Activated T-cell treated with anti-CD3 and anti-CD28 coated beads, Interleukin-2, amount 50 U/mL, for 72 hours (primary cell): Measurements from ENCODE around the gene SUZ12. TPM values are rescaled to one million over a fixed set of nuclear protein-coding genes. Genes with fewer than 3 reads are reported as not detected.
"Not testable (repeated sequence)": the region's sequence is repeated elsewhere in the genome, so short reads cannot be mapped to it uniquely, and the experiment has no call there.

Experiments used
- ATAC-seq, 2 donors: fragments of 150-1000 bp; cut with Tn5 transposase; replicated peaks in 1 of 2; 2 replicates each; pipeline ENCODE4 v1.10.0; 2021; ENCODE audit warnings: moderate library complexity in 2 of 2, mild to moderate bottlenecking in 1 of 2
- DNase-seq, 2 donors: peaks; one replicate each; pipeline ENCODE4 v3.0.0; 2021 to 2022; ENCODE audit warnings: mixed read lengths in 1 of 2
- H3K27ac Mint-ChIP-seq: one replicate; pipeline ENCODE4 v1.8.0; 2022; ENCODE audit warnings: mild to moderate bottlenecking, moderate library complexity, mixed read lengths
- H3K27me3 Mint-ChIP-seq: one replicate; pipeline ENCODE4 v1.8.0; 2022; ENCODE audit warnings: low read depth, mixed read lengths
- H3K36me3 Mint-ChIP-seq, 2 donors: one replicate each; pipeline ENCODE4 v1.8.0; 2022; ENCODE audit warnings: mixed read lengths in 2 of 2, mild to moderate bottlenecking in 1 of 2; ENCODE audit not compliant: insufficient read depth in 2 of 2
- H3K4me1 Mint-ChIP-seq: one replicate; pipeline ENCODE4 v1.8.0; 2022; ENCODE audit warnings: low read depth, mixed read lengths
- H3K4me3 Mint-ChIP-seq, 2 donors: one replicate each; pipeline ENCODE4 v1.8.0; 2022; ENCODE audit warnings: mild to moderate bottlenecking in 2 of 2, mixed read lengths in 2 of 2, moderate library complexity in 2 of 2
- H3K9me3 Mint-ChIP-seq, 2 donors: one replicate each; pipeline ENCODE4 v1.8.0; 2022; ENCODE audit warnings: mixed read lengths in 2 of 2
- total RNA-seq, 2 donors: library from RNA; stranded (reverse); gene quantifications; one replicate each; pipeline ENCODE4 v1.2.3, GENCODE V29; 2022

Gene SUZ12
- total RNA-seq, 2 donors from 2014 or later = 58.7 to 66.3 TPM

DNA sequence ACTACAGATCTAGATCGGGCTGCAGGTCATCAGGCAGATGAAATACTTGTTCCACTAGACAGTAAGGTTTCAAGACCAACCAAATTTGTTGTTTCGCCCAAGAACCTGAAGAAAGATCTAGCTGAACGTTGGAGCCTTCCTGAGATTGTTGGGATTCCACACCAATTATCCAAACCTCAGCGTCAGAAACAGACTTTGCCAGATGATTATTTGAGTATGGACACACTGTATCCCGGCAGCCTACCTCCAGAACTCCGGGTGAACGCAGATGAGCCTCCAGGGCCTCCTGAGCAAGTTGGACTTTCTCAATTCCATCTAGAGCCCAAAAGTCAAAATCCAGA, 84.8 kb downstream of the SUZ12 start:
- H3K27ac Mint-ChIP-seq = no peak overlapping the region
- ATAC-seq (no peak), DNase-seq (no peak)
- H3K9me3 Mint-ChIP-seq = no peaks in the 10 kb centered on the region
- peaks cover 0 to 3% of the 10 kb centered on the region in 2 donors for H3K36me3 Mint-ChIP-seq
- H3K4me3 Mint-ChIP-seq = no peak overlapping the region
- H3K27me3 Mint-ChIP-seq = no peaks in the 10 kb centered on the region
- H3K4me1 Mint-ChIP-seq = peaks cover 16% of the 10 kb centered on the region

DNA sequence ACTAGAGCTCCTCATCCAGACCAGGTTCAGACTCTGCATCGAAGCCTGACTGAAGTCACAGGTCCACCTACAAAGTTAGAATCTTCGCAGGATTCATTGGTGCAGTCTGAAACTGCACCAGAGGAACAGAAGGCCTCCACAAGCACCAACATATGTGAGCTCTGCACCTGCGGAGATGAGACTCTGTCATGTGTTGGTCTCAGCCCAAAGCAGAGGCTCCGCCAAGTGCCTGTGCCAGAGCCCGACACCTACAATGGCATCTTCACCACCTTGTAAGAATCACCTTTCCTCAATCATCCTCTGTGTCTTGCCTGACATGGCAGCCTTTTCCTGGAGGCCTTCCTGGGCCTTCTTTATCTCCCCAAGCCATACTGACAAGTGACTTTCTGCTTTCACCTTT, 85.7 kb downstream of the SUZ12 start:
- not testable (repeated sequence) for H3K9me3 Mint-ChIP-seq, H3K36me3 Mint-ChIP-seq, H3K4me3 Mint-ChIP-seq, H3K4me1 Mint-ChIP-seq, ATAC-seq, H3K27me3 Mint-ChIP-seq, DNase-seq, H3K27ac Mint-ChIP-seq

- ATAC-seq, H3K27ac Mint-ChIP-seq, H3K9me3 Mint-ChIP-seq, DNase-seq, H3K36me3 Mint-ChIP-seq, H3K4me1 Mint-ChIP-seq, H3K4me3 Mint-ChIP-seq, H3K27me3 Mint-ChIP-seq: not testable (repeated sequence)
These were observed 90.5 kb downstream of the SUZ12 start for GRCh38 chr17:32027271-32027670.

GRCh38 chr17:32033223-32033622, 96.4 kb downstream of the SUZ12 start:
- no peaks in the 10 kb centered on the region for H3K9me3 Mint-ChIP-seq
- no peak for DNase-seq
- ATAC-seq = no peak
- no peaks in the 10 kb centered on the region for H3K27me3 Mint-ChIP-seq
- peaks cover 0 to 1% of the 10 kb centered on the region in 2 donors for H3K36me3 Mint-ChIP-seq
- no peak overlapping the region for H3K27ac Mint-ChIP-seq
- H3K4me3 Mint-ChIP-seq = no peak overlapping the region
- H3K4me1 Mint-ChIP-seq = no peaks in the 10 kb centered on the region

DNA sequence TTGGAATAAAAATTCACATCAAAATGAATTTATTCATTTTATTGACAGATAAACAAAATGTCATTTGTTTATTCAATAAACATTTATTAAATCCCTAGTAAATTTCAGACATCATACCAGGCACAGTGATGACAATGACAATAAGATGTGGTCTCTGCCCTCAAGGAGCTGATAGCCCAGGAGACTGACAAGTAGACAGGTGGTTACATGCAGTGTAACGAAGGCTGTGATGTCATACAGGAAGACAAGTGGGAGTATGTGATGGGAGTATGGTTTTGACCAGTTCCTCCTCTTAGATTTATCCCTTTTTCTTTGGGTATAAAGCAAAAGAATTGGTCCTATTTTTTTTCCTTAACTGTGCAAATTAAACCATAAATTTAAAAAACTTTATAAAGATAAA, 97.0 kb downstream of the SUZ12 start:
- H3K9me3 Mint-ChIP-seq, H3K4me1 Mint-ChIP-seq, H3K27me3 Mint-ChIP-seq, H3K36me3 Mint-ChIP-seq, H3K4me3 Mint-ChIP-seq, H3K27ac Mint-ChIP-seq, ATAC-seq, DNase-seq: not testable (repeated sequence)

GRCh38 chr17:32040246-32040645, 103.4 kb downstream of the SUZ12 start:
- H3K27ac Mint-ChIP-seq, H3K4me3 Mint-ChIP-seq, H3K4me1 Mint-ChIP-seq, H3K36me3 Mint-ChIP-seq, ATAC-seq, H3K27me3 Mint-ChIP-seq, DNase-seq, H3K9me3 Mint-ChIP-seq: not testable (repeated sequence)

GRCh38 chr17:32041306-32041875, 104.6 kb downstream of the SUZ12 start:
- H3K36me3 Mint-ChIP-seq, DNase-seq, H3K9me3 Mint-ChIP-seq, H3K4me1 Mint-ChIP-seq, ATAC-seq, H3K27ac Mint-ChIP-seq, H3K4me3 Mint-ChIP-seq, H3K27me3 Mint-ChIP-seq: not testable (repeated sequence)

- DNase-seq, H3K36me3 Mint-ChIP-seq, H3K4me3 Mint-ChIP-seq, H3K27me3 Mint-ChIP-seq, ATAC-seq, H3K9me3 Mint-ChIP-seq, H3K27ac Mint-ChIP-seq, H3K4me1 Mint-ChIP-seq: not testable (repeated sequence)
These were observed 105.5 kb downstream of the SUZ12 start for GRCh38 chr17:32042266-32042665.

DNA sequence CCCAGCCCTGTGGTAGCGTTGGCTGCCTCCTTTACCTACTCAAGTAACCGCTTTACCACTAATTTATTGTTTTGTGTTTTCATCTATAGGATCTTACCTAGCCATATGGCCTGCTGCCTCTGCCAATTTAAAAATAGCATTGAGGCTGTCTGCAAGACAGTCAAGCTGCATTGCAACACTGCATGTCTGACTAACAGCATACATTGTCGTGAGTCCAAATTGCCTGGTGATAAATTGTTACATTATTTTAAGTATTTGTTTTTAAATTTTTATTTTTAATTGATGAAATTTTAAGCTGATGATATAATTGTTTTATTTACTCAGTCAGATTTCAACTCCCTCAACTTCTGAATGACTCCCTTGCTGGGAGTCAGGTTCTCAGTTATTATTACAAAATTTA, 108.8 kb downstream of the SUZ12 start:
- not testable (repeated sequence) for H3K36me3 Mint-ChIP-seq, H3K27ac Mint-ChIP-seq, H3K27me3 Mint-ChIP-seq, H3K4me1 Mint-ChIP-seq, H3K4me3 Mint-ChIP-seq, ATAC-seq, H3K9me3 Mint-ChIP-seq, DNase-seq

GRCh38 chr17:32047663-32048062, 110.9 kb downstream of the SUZ12 start:
- not testable (repeated sequence) for DNase-seq, H3K27ac Mint-ChIP-seq, H3K27me3 Mint-ChIP-seq, H3K9me3 Mint-ChIP-seq, ATAC-seq, H3K36me3 Mint-ChIP-seq, H3K4me1 Mint-ChIP-seq, H3K4me3 Mint-ChIP-seq

Other genes starting within 250 kb of the SUZ12 start
- 10 to 100 TPM; 31.0 to 33.2 TPM for gene COPRS, start 77.8 kb upstream of the SUZ12 start, total RNA-seq
- 100 to 1,000 TPM in 1 of 2 donors, 10 to 100 TPM in 1; 87.8 to 106 TPM for gene UTP6, start 35.3 kb upstream of the SUZ12 start, total RNA-seq
- gene LRRC37B, start 70.4 kb downstream of the SUZ12 start, total RNA-seq = 10 to 100 TPM; 41.8 to 48.6 TPM
- 10 to 100 TPM; 24.2 to 29.9 TPM for gene RHOT1, start 205.5 kb downstream of the SUZ12 start, total RNA-seq